Nephron (organoid): ENCODE measurements around the gene R3HDM2.
A peak's percentile ranks its signal among the peaks of the same experiment; 100 is the strongest.

Experiments
- H3K27ac Mint-ChIP-seq, 3 experiments: 2 replicates each; pipeline ENCODE4 v1.8.0; 2020; ENCODE audit warnings: mixed read lengths in 3 of 3, mild to moderate bottlenecking in 2 of 3, moderate library complexity in 1 of 3
- H3K27me3 Mint-ChIP-seq: 2 replicates; pipeline ENCODE4 v1.8.0; 2021; ENCODE audit warnings: low read depth, mild to moderate bottlenecking, moderate library complexity, mixed read lengths
- H3K36me3 Mint-ChIP-seq: 2 replicates; pipeline ENCODE4 v1.8.0; 2020; ENCODE audit warnings: low read depth, mixed read lengths
- H3K4me1 Mint-ChIP-seq: 2 replicates; pipeline ENCODE4 v1.8.0; 2020; ENCODE audit warnings: mixed read lengths
- H3K4me3 Mint-ChIP-seq, 3 experiments: 2 replicates each; pipeline ENCODE4 v1.8.0; 2020; ENCODE audit warnings: mild to moderate bottlenecking in 3 of 3, mixed read lengths in 3 of 3, moderate library complexity in 2 of 3
- H3K9me3 Mint-ChIP-seq: 2 replicates; pipeline ENCODE4 v1.8.0; 2020; ENCODE audit warnings: mixed read lengths
- CTCF ChIP-seq, 3 experiments: fragments of 200-600 bp; sonication (generic); IDR thresholded peaks; one replicate each; pipeline ENCODE4 v1.5.0; 2021; ENCODE audit warnings: antibody characterized with exemption in 3 of 3; ENCODE audit not compliant: unreplicated experiment in 3 of 3

Gene R3HDM2

GRCh38 chr12:57216014-57216911 lies 214.6 kb downstream of the R3HDM2 start, which contains the start of gene NXPH4:
NXPH4 (plus strand) TSS chr12:57216794; CDS start chr12:57216970, 176 bp downstream.
- Mint-ChIP-seq H3K36me3 (no peaks in the 10 kb centered on the region), H3K4me1 (peaks cover 61% of the 10 kb centered on the region), H3K9me3 (no peaks in the 10 kb centered on the region), H3K27ac (peak within 1 kb of the TSS in 2 of 3 experiments; percentile 46 to 47), H3K4me3 (peak within 1 kb of the TSS; percentile 87 to 91 (median 88)), H3K27me3 (peaks cover 69% of the 10 kb centered on the region)
- TF ChIP-seq CTCF (IDR thresholded peaks at IDR 0.05; ENCODE audit: unreplicated experiment in 3 of 3): no peak

- Mint-ChIP-seq H3K36me3 (no peaks in the 10 kb centered on the region), H3K4me3 (peak overlapping the region; percentile 71 to 82 (median 80)), H3K27me3 (peaks cover 65% of the 10 kb centered on the region), H3K9me3 (no peaks in the 10 kb centered on the region), H3K4me1 (peaks cover 56% of the 10 kb centered on the region), H3K27ac (no peak overlapping the region)
- TF ChIP-seq CTCF (IDR thresholded peaks at IDR 0.05; ENCODE audit: unreplicated experiment in 3 of 3): no peak
These were observed 215.2 kb downstream of the R3HDM2 start for GRCh38 chr12:57215668-57216013.

GRCh38 chr12:57215065-57215464 lies 215.8 kb downstream of the R3HDM2 start:
- Mint-ChIP-seq H3K4me3 (peak overlapping the region; percentile 76 to 82 (median 80)), H3K9me3 (no peaks in the 10 kb centered on the region), H3K27me3 (peaks cover 62% of the 10 kb centered on the region), H3K27ac (peak overlapping the region in 1 of 3 experiments; percentile 69), H3K36me3 (peaks cover 3% of the 10 kb centered on the region), H3K4me1 (peaks cover 55% of the 10 kb centered on the region)
- TF ChIP-seq CTCF (IDR thresholded peaks at IDR 0.05; ENCODE audit: unreplicated experiment in 3 of 3): no peak

GRCh38 chr12:57214398-57214781 lies 216.5 kb downstream of the R3HDM2 start:
- Mint-ChIP-seq H3K27ac (no peak overlapping the region), H3K9me3 (no peaks in the 10 kb centered on the region), H3K4me3 (peak overlapping the region; percentile 74 to 80 (median 80)), H3K27me3 (peaks cover 57% of the 10 kb centered on the region), H3K36me3 (peaks cover 7% of the 10 kb centered on the region), H3K4me1 (peaks cover 49% of the 10 kb centered on the region)
- peak; percentile 73 to 80 (median 78) for TF ChIP-seq CTCF (IDR thresholded peaks at IDR 0.05; ENCODE audit: unreplicated experiment in 3 of 3)

- no peak for TF ChIP-seq CTCF (IDR thresholded peaks at IDR 0.05; ENCODE audit: unreplicated experiment in 3 of 3)
- H3K27ac Mint-ChIP-seq: no peak overlapping the region
- H3K36me3 Mint-ChIP-seq: peaks cover 11% of the 10 kb centered on the region
- H3K27me3 Mint-ChIP-seq: peaks cover 52% of the 10 kb centered on the region
- peak overlapping the region in 2 of 3 experiments; percentile 80 for H3K4me3 Mint-ChIP-seq
- no peaks in the 10 kb centered on the region for H3K9me3 Mint-ChIP-seq
- peaks cover 44% of the 10 kb centered on the region for H3K4me1 Mint-ChIP-seq
These were observed 217.0 kb downstream of the R3HDM2 start for GRCh38 chr12:57213763-57214397.
